ENCODE results near the gene AHSG.
"Not testable (repeated sequence)": the region's sequence is repeated elsewhere in the genome, so short reads cannot be mapped to it uniquely, and the experiment has no call there.

The AHSG gene, protein sequence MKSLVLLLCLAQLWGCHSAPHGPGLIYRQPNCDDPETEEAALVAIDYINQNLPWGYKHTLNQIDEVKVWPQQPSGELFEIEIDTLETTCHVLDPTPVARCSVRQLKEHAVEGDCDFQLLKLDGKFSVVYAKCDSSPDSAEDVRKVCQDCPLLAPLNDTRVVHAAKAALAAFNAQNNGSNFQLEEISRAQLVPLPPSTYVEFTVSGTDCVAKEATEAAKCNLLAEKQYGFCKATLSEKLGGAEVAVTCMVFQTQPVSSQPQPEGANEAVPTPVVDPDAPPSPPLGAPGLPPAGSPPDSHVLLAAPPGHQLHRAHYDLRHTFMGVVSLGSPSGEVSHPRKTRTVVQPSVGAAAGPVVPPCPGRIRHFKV

GRCh38 chr3:186612721-186613636 is at the start of gene AHSG:
Gene AHSG, plus strand, starts transcription at chr3:186613060. Its CDS starts 82 bp downstream, at chr3:186613142.
- DNase-seq, result no peak

- DNase-seq, result no peak
Measured at GRCh38 chr3:186564586-186564985, 48.3 kb upstream of the AHSG start.

GRCh38 chr3:186566772-186567071 is 46.1 kb upstream of the AHSG start:
- DNase-seq, result no peak

DNA sequence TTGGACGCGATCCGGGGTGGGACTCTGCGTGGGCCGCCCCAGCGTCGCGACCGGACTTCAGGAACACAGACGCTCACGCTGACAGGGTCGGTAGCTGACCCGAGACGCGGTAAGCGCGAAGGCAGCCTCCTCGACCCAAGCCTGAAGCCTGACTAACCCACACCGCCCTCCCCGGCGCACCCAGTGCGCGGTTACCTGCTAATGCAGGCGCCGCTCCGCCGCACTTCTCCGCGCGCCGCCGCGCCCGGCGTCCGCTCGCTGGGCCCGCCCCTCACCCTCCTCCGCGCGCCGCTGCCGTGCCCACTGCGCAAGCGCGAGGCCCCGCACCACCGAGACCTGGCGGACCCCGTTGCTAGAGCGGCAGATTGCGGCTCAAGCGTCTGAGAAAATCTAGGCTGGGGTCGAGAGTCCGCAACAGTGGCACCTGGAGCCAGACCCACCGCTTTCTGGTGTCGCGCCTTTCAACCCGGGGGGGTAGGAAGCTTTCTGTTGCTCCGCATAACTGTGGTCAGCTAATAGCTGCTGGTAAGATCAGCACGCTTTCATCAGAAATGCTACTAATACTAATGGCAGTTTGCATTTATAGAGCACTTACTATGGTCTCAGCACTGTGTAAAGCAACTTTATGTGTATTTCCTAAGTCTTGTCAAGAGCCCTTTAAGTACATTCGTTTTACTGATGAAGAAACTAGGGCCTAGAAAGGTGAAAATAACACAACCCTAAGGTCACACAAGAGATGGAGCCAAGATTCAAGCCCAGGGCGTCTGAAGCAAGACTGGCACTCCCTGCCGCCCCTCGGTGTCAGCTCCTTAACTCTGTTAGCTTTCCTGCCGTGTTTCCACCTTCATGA is 45.6 kb upstream of the AHSG start, which contains the start of gene TBCCD1:
TSS of gene TBCCD1 (minus strand) at position 268 of the 850 bp plus-strand sequence. CDS start 3,010 bp downstream, outside the sequence.
- peak; percentile 92 for DNase-seq

GRCh38 chr3:186569361-186569760 is 43.5 kb upstream of the AHSG start:
- not testable (repeated sequence) for DNase-seq

GRCh38 chr3:186569779-186570095 is 43.1 kb upstream of the AHSG start:
- no peak for DNase-seq

DNA sequence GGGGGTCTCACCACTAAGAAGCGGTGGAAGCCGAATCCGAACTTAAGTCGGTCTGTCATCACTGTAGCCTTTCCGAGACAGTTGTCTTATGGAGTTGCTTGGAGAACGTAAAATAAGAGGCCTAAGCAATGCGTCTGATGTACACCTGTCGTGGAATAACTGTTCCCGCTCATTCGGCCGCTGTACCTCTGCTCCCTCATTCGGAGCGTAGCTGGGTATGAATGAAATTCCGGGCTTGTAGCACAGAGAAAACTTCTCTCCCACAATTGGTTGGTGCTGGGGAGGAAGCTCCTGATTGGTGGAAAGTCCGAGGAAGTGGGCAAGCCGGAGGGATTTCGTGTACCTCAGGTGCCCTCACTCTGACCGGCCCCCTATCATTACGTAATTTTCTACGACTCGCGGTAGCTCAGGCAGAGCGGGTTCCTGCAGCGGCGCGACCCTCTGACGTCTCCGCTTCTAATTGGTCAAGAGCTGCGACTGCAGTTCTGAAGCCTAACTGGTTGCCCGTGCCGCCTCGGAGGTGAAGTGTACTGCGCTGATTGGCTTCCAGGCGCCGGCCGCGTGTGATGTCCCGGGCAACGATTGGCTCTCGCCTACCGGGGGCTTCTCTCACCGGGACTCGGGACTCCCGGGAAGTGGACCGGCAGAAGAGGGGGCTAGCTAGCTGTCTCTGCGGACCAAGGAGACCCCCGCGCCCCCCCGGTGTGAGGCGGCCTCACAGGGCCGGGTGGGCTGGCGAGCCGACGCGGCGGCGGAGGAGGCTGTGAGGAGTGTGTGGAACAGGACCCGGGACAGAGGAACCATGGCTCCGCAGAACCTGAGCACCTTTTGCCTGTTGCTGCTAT is 42.5 kb upstream of the AHSG start, which contains the start of gene DNAJB11:
TSS of gene DNAJB11 (plus strand) at position 625 of the 845 bp plus-strand sequence. CDS start at position 803, 178 bp downstream.
- peak; percentile 100 for DNase-seq

DNA sequence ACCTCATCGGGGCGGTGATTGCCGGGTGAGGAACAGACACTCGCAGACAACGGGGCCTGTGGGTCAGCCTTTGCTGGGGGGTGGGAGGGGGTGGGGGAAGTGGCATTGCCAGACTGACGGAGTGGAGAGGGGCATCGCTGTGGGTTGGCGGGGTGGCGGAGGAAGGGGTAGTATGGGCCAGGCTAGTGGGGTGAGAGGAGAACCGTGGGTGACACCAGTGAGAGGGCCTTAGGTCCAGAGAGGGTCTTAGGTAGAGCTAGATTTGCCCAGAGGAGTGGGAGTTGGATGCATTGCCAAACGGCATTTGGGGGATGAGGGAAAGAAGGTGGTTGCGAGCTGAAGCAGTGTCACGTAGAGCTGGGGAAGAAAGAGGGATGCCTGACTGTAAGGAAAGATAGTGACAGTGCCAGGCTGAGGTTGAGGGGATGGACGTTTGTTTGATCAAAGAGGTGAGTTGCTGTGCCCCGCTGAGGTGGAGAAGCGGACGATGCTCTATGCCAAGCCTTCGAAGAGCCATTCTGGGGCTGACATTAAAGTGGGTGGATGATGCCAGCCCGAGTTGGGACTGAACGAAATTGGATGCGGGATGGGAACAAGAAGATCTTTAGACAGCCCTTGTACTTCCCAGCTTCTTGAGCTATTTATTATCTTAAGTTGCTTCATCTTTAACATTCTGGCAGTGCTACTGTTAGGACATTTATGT is 41.8 kb upstream of the AHSG start:
- DNase-seq, result no peak

- no peak for DNase-seq
Measured at GRCh38 chr3:186571644-186572013, 41.2 kb upstream of the AHSG start.

GRCh38 chr3:186577521-186577920 is 35.3 kb upstream of the AHSG start:
- no peak for DNase-seq

- DNase-seq, result no peak
Measured at GRCh38 chr3:186580785-186581184, 32.1 kb upstream of the AHSG start.

DNA sequence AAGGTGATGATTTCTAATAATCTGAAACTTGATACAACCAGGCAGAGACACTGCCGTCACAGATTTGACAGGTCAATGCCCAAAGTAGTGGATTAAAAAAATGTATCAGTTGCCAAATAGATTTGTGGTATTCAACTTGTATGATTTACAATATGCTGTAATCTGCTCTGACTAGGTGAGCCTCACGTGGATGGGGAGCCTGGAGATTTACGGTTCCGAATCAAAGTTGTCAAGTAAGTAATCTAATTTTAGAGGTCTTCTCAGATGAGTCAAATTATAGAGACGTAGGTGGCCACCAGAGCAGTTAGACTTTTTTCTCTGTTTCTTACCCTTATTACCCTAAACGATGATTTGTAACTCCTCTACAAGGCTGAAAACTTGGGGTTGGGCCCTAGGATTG is 30.3 kb upstream of the AHSG start:
- no peak for DNase-seq

DNA sequence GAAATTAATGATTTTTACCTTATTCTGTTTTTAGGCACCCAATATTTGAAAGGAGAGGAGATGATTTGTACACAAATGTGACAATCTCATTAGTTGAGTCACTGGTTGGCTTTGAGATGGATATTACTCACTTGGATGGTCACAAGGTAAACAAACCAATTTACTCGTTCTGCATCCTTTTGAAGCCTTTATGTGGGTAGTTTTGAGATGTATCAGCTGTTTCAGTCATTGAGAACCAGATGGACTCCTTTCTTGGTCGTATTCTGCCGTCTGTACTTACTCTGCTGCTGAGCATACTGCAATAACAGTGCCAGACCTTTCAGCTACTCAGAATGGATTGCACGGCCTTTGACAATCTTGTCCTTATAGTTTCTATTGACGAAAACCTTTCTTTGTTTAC is 29.0 kb upstream of the AHSG start:
- DNase-seq, result no peak

- DNase-seq, result not testable (repeated sequence)
Measured at GRCh38 chr3:186586245-186586644, 26.6 kb upstream of the AHSG start.

DNA sequence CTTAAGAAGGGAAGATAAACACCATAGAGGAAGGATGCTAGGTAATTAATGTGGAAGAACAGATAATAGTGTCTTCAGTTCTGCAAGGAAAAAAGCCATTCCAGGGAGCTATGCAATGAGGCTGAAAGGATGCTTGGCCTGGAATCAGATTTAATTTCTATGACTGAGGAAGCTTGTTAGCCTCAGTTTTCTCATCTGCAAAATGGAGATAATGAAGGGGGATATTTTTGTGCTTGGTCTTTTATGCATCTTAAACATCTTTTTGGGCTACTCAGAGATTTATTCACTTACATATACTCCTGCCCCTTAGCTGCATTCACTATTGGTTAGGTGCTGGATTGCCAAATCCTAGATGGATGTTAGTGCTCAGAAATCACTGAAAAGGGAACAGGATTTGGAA is 25.7 kb upstream of the AHSG start:
- DNase-seq, result no peak

- DNase-seq, result no peak
Measured at GRCh38 chr3:186588632-186589031, 24.2 kb upstream of the AHSG start.

GRCh38 chr3:186589121-186589520 is 23.7 kb upstream of the AHSG start:
- DNase-seq, result no peak

GRCh38 chr3:186589856-186590579 is 22.8 kb upstream of the AHSG start:
- DNase-seq, result no peak

DNA sequence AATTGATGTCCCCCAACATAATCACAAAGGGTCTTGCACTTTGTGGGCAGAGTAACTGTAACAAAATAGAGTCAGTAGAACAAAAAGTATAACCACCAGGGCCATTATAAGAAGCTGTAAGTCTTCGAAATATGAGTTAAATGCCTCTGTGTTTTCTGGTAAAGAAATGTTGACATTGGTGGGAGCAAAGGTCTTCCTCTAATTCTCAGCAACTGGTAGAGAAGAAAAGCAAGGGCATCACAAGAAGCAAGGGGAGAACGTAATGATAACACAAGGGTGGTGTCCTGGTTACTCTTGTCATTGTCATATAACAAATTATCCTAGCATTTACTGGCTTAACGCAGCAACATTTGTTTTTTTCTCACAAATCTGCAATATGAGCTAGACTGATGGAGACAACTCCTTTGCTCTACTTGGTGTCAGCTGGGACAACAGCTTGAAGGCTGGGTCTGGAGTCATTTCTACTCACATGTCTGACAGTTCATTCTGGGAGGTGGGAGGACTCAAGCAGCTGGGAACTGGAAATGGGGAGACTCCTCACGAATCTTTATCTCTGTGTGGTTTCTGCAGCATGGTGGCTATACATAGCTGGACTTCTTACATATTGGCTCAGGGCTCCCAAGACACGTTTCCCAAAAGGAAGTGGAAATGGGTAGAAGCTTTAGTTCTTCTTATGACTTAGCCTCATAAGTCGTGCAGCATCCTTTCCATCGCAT is 22.1 kb upstream of the AHSG start:
- no peak for DNase-seq

- DNase-seq, result no peak
Measured at GRCh38 chr3:186592682-186593081, 20.2 kb upstream of the AHSG start.
